Activated CD4-positive, alpha-beta T cell treated with anti-CD3 and anti-CD28 coated beads for 48 hours (primary cell): ENCODE data around the gene STX12.
"Not testable (repeated sequence)": the region's sequence is repeated elsewhere in the genome, so short reads cannot be mapped to it uniquely, and the experiment has no call there.

Source experiments
- DNase-seq: peaks from one replicate; pipeline ENCODE4 v3.0.0-alpha.2; 2020

STX12 gene

DNA sequence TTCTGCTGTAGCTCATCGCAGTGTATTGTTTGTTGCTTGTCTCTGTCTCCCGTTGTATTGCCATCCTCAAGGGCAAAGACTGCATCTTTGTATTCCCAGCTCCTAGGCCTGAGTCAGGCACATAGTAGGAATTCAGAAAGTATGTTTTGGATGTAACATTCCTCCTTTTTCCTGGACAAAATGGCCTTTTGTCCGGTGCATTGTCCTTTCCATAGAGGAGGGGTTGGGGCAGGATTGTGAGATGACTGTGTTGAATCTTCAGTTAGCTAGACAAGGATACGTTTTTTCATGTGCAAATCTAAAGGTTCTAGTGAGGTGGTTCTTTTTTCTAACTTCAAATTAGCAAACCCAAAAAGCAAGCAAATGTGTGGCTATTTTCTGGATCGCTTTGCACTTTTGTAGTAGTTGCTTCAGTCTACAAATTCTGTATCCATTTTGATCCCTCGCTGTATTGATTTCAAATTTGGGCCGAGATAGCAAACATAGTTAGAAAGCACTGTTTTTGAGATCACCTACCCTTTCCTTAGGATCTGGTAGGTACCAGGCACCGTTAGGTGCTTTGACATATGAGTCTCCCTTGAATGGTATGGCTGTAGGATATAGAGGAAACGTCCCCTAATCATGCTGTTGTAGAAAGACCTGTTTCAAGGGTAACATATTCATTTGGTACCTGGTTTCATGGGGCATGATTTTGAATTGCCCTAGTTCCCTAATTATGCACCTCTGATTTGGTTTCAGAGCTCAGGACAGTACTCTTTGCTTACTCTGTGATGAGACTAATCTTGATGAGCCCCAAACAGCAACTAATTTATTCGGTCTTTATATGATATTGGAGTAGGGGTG, 58.8 kb downstream of the STX12 start:
- no peak for DNase-seq

DNA sequence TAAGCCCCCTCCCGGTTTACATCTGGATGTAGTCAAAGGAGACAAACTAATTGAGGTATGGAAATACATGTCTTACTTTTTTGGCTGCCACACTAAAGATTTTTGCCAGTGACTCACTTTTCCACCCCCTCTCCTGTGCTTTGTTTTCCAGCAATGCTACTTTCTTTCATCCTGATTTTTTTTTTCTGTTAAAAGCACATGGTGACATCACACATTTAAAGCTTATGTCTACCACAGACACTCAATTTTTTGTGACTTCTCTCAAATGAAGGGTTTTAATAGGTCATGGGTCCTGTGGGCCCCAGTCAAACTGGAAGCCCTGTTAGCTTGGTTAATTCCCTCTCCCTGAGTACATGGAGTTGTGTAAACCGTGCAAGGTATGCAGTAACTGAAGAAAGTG, 59.7 kb downstream of the STX12 start:
- no peak for DNase-seq

DNA sequence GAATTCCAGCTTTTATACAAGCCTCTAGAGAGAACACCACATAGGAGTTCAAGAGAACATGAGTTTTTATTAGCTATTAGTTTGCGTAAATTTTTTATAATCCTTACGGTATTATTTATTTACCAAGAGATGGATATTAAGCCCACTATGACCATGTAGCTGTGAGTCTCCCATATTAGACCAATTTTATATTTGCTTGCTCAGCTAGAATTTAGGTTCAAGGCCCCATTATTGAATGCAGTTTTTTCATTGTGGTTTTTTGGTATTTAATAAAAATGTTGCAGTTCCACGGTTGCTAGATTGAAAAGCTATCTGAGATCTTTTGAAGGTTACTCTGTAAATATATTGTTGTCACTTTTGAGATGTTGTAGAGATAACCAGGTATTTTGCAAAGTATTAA, 60.5 kb downstream of the STX12 start:
- DNase-seq = no peak

DNA sequence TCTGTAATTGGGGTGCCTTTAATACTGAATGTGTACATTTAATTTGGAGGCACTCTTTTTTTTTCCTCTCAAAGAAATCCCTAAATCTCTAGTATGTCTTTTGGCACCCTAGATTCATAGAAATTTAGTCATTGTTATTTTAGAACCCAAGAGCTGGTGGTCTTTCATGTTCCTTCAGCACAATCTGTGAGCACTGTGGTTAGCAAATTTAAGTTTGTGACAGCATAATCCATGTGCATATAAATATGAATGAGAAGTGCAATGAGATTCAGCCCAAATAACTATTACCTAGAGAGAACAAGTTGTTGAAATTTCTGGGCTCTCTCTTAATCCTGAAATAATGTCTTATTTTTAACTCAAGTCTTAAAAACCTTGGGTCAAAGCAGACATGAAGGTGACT, 62.0 kb downstream of the STX12 start:
- no peak for DNase-seq

DNA sequence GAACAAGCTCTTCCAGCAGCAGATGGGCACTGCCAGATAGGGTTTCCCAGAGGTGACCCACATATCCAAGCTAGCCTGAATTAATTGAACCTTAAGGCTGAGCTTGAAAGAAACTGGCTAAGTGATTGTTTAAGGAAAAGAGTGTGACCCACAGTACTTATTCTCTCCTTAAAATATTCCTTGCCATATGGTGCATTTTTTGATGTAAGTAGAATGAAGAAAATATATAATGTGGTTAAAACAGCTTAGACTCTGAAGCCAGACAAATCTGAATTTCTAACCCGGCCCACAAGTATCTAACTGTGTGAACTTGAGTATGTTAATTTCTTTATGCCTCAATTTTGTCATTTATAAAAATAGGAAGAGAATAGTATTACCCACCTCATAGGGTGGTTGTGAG, 62.5 kb downstream of the STX12 start:
- DNase-seq = no peak

DNA sequence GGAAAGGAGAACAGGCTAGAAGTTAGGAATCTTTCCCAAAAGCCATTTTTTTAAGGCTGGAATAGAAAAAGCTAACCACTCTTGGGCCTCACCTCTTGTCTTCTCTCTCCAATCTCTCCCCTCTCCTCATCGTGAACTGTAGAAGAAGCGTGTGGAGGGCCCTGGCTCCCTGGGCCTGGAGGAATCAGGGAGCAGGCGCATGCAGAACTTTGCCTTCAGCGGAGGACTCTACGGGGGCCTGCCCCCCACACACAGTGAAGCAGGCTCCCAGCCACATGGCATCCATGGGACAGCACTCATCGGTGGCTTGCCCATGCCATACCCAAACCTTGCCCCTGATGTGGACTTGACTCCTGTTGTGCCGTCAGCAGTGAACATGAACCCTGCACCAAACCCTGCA, 76.9 kb downstream of the STX12 start:
- no peak for DNase-seq

DNA sequence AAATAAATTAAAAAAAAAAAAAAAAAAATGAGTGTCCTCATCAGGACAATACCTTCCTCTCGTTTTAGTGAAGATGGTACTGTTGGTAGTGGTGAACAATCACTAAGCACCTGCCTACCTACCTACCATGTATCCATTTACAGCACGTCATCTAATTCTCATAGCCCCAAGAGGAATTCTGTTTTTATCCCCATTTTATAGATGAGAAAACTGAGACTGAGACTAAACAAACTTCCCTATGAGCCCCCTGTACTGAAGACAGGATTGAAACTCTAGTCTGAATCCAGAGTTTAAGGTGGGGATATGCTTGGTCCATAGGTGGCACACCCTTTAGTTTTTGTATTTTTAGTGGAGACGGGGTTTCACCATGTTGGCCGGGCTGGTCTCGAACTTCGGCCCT, 82.1 kb downstream of the STX12 start:
- DNase-seq = no peak

DNA sequence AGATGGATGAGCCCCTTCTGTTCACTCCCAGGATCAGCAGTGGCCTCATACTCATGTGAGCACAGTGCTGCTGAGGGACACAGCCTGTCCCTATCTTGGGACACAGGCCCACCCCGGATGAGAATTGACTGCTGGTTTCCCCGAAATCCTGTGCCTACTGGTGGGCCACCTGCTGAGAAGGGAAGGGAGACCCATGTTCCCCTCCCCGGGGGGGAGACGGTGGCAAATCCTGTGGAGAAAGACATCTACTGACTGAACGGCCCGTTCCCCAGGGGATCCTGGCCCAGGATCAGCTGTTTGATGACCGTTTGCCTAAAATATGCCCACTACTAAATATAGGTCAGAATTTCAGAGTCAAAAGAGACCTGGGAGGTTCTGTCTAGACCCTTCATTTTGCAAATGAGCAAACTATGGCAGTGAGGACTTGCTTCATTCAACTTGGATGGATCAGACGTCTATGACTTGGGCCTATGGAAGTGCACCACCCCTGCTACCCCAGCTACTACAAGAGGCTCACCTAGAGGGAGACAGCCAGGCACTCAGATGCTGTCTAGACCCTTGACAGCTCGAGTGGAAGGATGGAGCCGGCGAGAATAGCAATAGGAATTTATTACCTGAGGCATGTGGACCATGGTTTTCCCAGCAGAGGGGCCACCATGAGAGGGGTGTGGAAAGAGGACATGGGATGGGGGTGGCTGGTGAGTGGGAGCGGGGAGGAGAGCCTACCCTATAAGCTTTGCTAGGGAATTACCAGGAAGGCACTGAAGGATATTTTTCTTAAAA, 83.7 kb downstream of the STX12 start:
- no peak for DNase-seq

DNA sequence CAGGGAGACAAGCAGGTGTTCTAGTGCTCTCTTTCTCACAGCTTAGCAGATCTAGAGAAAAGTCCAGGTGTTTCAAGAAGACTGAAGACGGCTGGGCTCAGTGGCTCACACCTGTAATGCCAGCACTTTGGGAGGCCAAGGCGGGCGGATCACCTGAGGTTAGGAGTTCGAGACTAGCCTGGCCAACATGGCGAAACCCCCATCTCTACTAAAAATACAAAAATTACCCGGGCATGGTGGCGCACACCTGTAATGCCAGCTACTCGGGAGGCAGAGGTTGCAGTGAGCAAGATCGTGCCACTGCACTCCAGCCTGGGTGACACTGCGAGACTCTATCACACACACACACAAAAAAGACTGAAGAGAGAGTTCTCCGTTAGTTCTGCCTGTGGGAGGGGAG, 84.5 kb downstream of the STX12 start:
- not testable (repeated sequence) for DNase-seq

DNA sequence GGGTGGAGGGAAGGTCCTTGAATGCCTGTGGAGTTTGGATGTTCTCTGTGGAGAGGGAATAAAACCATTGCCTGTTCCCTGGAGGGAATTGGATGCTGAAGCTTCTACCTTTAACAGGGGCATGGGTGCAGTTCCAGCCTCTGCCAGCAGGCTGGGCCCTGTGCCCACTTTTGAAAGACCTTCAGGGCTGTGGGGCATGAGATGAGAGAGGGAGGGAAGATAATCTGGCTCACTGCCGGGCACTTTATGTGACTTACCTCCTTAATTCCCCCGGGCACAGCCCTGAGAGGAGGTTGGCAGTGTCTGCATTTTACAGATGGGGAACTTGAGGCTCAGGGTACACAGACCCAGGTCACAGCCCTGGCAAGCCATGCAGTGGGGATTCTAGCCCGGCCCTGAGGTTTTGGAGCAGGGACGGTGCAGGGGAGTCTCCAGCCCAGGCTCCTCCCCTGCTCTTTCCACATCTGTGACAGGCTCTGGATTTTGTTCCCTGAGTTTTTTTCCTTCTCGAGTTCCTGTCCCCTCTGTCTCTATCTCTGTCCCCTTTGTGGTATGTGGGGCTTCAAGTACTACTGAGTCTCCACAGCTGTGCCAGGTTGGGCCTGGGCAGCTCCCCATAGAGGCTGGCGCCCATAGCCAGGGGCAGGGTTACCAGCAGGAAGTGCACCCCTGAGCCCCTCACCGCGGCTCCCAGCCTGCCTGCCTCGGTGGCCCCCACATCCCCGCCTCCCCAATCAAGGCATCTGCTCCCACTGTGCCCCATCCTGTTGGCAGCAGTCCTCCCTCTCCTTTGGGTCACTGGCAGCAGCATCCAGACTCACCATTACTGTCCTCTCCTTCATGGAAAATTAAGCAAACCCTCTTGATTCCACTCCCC, 85.3 kb downstream of the STX12 start:
- DNase-seq = peak; percentile 90

DNA sequence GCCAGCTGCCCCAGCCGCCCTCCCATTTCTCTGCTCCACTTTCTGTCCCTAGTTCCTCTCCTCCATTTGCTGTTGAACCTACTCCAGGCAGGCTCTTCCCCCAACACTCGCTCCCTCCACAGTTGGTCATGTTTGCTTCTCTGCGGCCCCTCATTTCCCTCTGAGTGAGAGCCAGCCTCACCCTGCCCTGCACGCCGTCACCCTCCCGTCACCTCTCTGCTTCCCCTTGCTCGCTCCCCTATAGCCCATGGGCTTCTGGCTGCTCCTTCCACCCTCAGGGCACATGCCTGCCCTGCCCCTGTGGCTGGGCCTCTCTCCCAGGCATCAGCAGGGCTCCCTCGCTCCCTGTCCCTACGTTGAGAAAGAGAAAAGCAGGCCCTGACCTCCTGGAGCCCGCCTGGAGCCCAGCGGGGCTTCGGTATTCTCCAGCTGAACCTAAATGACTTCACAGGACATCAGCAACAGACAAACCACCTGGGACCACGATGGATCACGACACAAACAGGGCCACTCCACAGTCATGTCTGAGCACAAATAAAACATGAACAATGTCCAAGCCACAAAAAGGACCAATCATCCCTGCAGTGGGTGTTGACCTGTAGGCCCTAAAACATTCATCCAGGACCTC, 86.0 kb downstream of the STX12 start:
- DNase-seq = no peak

DNA sequence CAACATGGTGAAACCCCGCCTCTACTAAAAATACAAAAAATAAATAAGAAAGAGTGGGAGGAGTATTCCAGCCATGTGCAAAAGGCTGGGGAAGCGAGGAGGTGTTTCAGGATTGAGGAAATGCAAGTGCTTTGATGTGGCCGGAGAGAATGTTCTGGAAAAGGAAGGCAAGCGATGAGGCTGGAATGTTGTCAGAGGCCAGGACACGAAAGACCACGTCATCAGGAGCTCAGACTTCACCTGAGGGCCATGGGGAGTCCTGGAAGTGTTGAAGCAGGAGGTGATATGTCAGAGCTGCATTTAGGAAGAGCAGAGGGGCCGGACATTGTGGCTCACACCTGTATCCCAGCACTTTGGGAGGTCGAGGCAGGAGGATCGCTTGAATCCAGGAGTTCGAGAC, 88.4 kb downstream of the STX12 start:
- no peak for DNase-seq

DNA sequence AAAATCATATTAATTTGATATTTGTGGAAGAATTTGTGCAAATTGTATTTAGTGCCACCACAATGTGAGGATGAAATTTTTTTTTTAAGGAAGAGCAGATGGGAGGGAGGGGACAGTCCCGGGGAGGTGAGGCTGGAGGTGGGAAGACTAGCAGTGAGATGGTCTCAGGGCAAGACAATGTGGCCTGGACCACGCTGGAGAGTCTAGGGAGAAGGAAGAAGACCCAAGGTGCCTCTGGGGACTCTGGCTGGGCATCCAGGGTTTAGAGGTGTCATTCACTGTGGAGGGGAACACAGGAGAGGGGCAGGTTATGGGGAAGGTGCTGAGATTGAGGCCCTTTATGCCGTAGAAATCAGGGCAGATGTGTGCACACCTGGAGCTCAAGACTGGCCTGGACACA, 89.0 kb downstream of the STX12 start:
- no peak for DNase-seq

DNA sequence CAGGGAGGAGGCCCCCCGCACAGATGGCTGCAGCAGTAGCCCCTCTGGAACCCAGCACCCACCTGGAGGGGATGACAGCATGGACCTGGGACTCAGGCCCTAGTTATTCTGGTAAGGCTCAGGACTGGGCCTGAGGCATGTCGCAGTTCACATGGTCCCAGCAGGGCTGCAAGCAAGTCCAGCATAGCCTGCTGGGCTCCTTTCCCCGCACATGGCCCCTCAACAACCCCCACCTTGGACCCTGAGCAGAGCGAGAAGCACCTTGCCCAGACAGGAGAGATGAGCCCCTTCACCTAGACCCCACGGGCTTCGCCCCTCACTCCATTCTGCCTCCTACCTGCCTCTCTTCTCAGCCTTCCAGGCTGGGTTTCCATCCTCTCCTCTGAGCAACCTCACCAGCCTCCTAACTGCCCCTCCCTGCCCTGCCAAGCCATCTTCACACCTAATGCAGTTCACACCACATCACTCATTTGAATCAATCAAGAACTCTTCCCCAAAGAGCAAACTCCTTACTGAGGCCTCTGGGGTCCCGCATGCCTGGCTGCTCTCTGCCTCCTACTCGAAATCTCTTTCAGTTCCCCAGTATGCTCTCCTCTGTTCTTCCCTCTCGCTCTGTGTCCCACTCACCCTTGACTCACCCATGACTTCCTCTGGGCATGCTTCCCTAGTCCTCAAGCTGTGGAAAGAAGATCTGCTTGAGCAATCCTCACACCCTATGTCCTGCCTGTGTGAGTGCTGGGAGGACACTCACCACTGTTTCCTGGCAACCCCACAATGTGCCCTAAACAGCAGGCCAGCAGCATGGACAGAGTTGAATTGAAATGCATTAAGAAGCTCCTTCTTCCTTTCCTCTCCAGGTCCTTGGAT, 89.9 kb downstream of the STX12 start:
- DNase-seq = no peak

DNA sequence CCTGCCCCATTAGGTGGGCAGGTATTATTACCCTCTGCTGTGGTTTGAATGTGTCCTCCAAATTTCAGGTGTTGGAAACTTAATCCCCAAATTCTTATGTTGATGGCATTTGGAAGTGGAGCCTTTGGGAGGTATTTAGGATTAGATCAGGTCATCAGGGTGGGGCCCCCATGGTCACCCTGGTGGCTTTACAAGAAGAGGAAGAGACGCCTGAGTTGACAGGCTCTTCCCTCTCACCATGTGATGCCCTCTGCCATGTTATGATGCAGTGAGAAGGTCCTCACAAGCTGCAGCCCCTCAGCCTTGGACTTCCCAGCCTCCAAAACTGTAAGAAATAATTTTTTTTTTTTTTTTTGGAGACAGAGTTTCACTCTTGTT, 90.5 kb downstream of the STX12 start:
- no peak for DNase-seq

DNA sequence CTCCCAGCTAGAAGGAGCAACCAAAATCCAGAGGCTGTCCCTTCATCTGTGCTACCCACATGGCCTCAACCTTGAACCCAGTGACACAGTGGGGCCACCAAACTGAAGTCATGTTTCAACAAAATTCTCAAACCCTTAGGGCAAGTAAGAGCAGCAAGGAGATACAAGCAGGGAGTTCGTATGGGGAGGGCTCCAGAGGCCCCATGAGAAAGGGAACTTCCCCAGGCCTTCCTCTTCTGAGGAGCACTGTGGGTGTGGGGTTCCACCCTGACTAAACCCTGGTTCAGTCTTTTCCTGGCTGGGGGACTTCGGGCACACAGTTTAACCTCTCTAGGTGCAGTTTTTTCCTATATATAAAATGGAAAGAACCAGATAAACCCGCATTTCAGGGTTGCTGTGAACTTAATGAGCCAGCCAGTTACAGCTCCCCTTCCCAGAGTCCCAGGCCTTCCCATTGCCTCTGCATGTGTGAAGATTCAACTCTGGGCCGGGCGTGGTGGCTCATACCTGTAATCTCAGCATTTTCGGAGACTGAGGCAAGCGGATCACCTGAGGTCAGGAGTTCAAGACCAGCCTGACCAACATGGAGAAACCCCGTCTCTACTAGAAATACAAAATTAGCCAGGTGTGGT, 91.4 kb downstream of the STX12 start:
- DNase-seq = peak; percentile 58

DNA sequence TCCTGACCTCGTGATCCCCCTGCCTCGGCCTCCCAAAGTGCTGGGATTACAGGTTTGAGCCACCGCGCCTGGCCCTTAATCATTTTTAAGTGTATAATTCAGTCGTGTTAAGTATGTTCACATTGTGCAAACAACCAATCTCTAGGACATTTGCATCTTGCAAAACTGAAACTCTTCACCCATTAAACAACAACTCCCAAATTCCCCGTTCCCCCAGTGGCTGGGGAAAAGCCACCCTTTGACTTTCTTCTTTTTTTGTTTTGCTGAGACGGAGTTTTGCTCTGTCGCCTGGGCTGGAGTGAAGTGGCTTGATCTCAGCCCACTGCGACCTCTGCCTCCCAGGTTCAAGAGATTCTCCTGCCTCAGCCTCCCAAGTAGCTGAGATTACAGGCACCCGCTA, 92.8 kb downstream of the STX12 start:
- no peak for DNase-seq

DNA sequence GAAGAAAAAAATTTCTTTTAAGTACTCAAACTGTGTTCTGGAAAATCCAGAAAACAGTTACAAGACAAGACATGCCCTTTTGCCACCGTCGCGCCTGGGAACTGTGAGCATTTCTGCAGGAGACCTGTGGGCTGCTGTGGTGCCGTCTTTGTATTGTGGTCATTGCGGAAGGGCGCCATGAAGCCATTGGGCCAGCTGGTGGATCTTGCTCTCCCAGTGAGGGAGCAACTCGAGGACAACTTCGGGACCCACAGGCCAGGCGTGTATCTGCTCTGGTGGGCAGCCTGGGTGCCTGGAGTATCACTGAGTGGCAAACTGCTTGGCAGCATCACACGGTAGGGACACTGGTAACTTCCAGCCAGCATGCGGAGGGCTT, 95.5 kb downstream of the STX12 start:
- DNase-seq = no peak

DNA sequence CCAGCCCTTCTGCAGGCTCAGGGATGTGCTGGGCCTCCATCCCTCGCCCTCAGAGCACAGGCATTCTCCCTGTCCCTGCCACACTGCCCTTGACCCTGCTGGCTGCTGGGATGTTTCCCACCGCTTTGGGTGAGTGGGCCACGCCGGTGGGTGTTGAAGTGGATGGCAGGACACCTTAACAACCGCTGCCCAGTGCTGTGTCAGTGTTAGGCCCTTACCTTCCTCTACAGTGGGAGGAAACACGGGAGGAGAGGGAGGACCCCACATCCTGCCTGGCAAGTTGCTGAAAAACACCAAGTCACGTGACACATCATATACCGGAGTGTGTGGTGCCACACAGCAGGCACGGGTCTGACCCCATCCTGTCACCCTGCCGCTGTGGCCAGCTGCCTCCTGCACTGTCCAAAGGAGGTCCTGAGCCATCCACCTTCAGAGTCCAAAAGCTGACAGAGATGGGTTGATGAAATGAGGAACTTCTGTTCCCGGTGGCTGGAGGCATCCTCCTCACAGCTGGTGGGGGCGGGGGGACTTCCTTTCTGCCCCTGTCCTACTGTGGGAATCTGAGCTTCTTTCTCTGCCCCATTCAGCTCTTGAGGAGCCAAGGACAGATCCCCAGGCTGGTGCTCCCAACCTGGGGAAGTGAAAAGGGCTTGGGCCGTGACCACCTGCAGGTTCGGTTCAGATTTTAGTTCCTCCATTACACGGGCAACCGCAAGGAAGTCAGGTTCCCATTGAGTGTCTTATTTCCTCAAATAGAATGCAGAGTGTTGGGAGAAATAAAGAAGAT, 96.1 kb downstream of the STX12 start:
- peak; percentile 63 for DNase-seq

DNA sequence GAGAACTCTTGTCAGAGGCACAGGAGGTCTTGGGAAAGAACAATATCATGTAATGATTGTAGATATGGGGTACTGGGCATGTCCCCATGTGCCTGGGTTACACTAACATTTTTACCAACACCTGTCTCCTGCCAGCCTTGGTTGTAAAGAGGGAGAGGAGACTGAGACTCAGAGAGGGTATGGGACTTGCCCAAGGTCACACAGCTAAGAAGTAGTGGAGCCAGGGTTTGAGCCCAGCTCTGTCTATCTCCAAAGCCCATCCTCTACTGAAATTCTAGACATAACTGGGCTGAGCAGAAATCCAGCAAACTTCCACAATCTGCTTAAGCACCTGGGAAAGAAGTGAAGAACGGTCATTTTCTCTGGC, 96.7 kb downstream of the STX12 start:
- no peak for DNase-seq

DNA sequence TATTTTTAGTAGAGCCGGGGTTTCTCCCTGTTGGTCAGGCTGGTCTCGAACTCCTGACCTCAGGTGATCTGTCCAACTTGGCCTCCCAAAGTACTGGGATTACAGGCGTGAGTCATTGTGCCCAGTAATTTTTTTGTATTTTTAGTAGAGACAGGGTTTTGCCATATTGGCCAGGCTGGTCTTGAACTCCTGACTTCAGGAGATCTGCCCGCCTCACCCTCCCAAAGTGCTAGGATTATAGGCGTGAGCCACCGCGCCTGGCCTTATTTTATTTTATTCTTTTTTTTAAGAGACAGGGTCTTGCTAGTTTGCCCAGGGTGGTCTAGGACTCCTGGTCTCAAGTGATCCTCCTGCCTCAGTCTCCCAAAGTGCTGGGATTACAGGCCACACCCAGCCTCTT, 98.1 kb downstream of the STX12 start:
- DNase-seq = not testable (repeated sequence)
